Measurements from ENCODE around the gene EFNA5.

The EFNA5 gene

GRCh38 chr5:107381189-107381856, 289.4 kb downstream of the EFNA5 start:
- no peak for DNase-seq

- DNase-seq: no peak
Observed at GRCh38 chr5:107380654-107381053, 290.1 kb downstream of the EFNA5 start.

- DNase-seq: no peak
Observed at GRCh38 chr5:107378218-107378899, 292.4 kb downstream of the EFNA5 start.

DNA sequence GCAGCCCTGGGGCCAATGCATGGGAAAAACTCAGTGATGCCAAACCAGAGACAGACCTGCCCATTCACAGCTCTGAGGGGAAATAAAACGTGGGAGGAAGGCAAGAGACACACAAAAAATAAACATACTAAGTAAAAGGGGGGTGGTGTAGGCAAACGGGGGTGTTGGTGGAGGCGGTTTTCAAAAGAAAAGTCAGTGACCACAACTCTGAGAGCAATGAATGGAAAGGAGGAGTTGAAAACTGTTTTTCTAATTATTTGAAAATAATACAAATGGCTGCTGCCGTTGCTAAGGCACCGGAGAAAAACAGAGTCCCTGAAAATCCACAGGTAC, 293.5 kb downstream of the EFNA5 start:
- no peak for DNase-seq

GRCh38 chr5:107376546-107377276, 294.0 kb downstream of the EFNA5 start:
- DNase-seq: no peak

GRCh38 chr5:107373549-107374263, 297.0 kb downstream of the EFNA5 start:
- DNase-seq: no peak

DNA sequence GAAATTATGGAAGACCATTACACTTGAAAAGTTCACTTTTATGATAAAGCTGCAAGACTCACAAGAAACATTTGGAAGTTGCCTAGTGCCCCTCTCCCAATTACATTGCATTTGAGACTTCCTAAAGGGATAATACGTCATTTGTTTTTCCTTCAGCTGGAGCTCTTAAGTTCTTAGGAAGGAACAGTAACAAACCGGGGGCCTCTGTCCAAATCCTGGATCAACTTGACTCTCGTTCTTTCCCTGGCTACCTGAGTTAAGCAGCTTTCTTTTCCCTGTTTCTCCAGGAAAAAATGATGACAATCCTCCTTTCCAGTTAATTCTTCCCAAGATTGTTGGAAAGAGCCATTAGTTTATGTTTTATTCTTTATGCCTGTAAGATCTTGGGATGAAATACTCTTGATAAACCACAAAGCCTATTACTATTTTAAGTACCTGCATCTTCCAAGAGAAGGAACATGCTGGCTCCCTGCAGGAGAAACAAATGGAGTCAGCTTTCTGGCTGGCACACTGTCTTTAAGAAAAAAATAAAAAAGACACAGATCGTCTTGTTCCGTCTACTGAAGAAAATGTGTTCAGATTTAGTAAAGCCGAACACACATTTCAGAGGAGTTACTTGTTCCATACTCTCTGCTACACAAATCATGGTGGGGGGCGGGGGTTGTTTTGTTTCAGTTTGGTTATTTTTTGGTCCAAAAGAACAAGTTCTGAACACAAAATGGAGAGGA, 297.9 kb downstream of the EFNA5 start:
- no peak for DNase-seq

DNA sequence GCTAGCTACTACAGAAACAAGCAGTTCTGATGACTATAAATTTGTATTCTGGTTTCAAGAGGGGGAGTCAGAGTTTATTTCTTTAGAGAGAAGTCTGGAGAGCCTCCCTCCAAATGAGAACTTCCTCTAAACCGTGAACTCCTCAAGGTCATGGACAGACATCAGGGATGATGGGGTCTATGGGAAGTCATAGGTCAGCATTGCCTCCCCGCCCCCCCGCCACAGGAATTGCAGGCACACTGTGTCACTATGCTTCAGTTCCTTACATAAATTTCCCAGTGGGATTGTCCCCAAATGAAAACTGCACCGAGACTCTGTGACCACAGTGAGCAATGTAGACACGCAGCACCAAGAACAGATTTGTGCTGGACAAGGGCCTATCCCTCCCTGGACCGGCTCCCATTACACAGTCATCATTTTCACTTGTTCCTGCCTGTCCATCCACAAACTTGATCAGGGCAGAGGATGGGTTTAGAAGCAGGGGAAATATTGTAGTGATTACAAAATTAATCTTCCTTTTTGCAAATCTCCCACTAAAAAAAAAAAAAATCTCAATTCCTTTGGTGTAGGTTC, 300.3 kb downstream of the EFNA5 start:
- no peak for DNase-seq

DNA sequence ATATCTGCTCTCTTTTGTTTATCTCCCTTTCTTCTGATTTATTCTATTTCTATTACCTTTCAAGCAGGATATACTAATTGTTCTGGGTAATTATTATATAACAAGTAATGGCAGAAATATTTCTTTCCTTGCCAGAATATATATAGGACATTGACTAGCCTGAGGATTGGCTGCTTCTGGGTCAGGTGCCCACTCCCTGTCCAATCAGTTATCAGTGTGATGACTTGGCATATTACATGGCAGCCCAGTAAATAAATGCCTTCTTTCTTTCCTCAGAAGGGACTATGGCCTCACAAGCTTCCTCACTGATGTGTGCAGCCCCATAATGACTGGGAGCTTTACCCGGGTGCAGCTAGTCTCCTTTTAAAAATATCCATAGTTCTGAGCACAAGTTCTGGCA, 301.1 kb downstream of the EFNA5 start:
- no peak for DNase-seq

GRCh38 chr5:107368615-107369014, 302.1 kb downstream of the EFNA5 start:
- DNase-seq: no peak

DNA sequence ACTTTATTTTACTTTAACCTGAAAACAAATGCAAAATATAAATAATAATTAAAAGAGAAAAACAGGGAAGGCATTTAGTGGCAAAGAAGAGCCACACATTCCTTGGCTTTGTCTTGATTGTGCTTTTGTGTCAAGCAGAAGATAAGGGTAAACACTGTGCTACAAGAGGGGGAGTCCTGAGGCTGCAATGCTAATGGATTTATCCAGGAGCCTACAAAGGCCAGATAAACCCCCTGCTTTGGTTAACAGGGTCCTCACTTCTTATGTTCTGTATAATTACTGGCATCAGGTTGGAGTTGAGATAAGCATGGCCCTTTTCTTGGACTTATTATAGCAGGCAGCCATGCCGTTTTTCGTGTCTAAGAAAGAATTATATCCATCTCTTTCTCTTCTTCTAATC, 302.8 kb downstream of the EFNA5 start:
- DNase-seq: no peak

DNA sequence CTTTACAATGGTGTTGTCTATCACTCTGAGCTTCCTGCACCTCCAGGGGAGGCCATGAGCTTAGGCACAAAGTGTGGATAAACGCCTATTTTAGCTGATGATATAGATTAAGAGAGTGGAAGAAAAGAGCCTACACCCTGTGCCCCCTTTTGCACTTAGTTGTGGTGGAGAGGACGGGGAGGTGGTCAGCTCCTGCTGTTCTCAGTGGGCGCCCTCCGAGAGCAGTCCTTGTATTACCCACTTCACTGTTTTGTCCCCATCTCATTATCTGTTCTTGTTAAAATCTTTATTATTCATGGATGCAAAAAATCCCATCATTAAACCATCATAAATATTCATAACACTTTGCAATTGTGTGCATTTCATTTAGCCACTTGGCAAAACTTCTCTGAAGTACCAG, 303.3 kb downstream of the EFNA5 start:
- DNase-seq: no peak

DNA sequence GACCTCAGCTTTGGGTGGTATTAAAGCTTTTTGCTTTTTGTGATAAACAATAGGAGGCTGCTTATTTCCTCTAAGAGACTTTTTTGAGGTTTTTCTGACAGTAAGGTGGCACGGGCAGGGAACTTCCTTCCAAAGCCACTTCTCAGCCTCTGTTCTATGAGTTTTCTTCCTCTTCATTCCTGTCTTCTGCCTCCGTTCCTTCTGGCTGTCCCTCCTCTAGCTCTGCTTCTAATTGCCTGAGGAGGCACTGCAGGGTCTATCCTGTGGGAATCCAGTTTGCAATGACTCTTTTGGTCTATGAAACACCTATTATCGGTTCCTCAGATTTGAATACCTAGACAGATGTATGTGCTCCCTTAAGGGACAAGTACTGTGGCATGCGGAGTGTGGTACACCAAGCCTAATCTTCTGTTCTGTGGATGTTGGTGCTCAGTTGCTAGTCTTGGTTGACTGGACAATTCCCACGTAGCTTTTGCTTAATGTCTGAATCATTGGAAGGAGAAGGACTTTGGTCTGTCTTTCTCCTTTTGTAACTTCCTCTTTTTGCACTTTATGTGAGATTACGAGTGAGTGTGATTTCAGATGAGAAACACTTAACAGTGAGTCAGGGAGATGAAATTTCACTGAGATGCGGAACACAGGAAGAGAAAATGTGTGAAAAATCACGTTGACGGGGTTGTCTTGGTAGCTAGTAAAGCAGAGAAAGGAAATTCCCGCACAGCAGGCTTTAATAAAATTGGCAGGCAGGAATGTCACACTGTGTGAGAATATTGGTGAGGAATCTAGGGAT, 305.2 kb downstream of the EFNA5 start:
- DNase-seq: no peak

DNA sequence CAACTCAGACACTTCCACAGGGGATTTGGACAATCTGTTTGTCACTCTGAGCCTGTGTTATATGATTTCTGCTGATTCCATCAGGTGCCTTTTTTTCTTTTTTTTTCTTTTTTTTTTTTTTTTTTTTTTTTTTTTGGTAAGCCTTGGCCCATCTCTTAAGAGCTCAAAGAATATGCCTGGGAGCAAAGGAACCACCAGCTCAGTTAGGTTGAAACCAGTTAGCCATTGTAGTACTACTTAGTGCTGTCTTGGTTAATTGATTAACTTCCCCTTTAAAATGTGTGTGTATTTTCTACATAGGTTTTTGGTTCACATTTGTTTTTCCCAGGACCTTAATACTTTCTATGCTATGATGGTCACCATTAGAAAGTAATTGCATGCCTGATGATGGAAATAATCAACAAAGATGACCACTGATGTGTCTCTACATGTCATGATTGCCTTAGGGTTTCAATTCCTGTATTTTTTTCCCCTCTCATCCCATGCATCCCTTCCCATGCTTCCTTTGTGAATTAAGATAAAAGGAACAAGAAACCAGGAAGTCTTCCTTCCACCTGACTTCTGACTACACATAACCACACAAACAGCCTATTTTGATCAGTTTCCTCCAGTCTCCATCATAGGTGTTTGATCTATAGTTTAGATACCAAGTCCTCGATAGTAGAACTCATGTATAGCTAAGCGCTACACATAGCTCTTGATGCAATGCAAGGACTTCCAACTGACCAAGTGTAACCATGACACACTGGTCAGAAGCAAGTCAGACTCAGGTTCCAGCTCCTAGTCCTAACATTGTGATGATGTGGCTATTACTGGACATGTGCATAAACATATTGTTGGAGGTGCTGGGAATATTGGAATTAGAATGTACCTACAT, 306.1 kb downstream of the EFNA5 start:
- no peak for DNase-seq

DNA sequence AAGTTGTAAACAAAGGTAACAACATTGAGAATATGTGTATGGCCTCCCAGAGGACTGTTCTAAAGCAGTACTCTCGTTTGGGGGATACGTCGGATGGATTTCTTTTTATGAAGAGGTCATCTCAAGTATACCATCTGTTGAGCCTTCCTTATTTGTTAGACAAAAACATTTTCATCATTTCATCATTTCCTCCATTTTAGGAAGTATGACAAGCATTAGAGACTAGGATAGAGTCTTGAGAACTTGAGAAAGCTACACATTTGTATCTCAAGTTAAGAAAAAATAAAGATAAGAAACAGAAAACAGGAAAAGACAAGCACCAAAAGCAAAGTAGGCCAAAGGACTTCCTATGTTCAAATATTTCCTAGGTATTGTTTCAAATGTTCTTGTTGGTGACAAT, 307.0 kb downstream of the EFNA5 start:
- DNase-seq: no peak

- no peak for DNase-seq
Observed at GRCh38 chr5:107361945-107362344, 308.8 kb downstream of the EFNA5 start.

- no peak for DNase-seq
Observed at GRCh38 chr5:107359916-107360234, 310.9 kb downstream of the EFNA5 start.

GRCh38 chr5:107359033-107359915, 311.5 kb downstream of the EFNA5 start:
- no peak for DNase-seq

DNA sequence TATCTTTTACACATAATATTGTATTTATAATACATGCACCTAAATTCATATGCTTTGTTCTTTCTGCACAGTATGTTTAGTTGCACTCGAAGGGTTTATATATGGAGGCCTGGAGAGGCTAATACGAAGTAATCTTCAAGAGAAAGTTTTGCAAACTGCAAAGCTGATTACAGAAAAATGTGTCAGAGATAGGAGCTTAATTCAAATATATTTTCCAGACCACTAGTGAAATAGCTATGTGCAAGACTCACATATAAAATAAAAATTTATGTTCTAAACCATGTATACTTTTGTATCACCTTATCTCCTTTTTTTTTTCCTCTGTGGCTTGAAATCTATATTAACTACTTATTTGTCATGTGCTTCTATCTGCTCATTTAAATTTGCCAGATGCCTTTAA, 313.8 kb downstream of the EFNA5 start:
- DNase-seq: no peak

DNA sequence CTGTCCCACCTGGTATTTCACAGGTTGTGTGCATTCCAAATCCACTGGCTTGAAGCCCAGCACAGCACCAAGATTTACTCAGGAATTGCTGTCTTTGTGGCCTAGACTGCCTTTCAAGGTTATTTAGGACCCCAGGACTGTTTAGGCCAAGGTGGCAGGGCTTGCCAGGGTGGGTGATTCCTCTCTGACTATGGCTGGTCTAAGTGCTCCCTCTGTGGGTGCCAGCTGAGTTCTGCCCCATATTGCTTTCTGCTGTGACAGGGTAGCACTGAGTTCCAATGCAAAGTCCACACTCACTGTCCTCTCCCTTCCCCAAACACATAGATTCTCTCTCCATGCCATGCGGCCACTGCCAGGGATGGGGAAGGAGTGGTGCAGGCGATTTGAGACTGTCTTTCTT, 318.2 kb downstream of the EFNA5 start:
- DNase-seq: no peak

Measured in GF-D8 (cell line).